Immature natural killer cell (primary cell): ENCODE measurements around the gene FOXK1. TPM values are rescaled to one million over a fixed set of nuclear protein-coding genes. Genes with fewer than 3 reads are reported as not detected.

ENCODE experiments used
- DNase-seq, 3 donors: peaks; one replicate each; pipeline ENCODE4 v3.0.0; 2022; ENCODE audit warnings: mixed read lengths in 1 of 3
- H3K27ac Mint-ChIP-seq, 6 donors: one replicate each; pipeline ENCODE4 v1.8.0; 2020; ENCODE audit warnings: mixed read lengths in 6 of 6, mild to moderate bottlenecking in 5 of 6, inconsistent platforms in 4 of 6, moderate library complexity in 3 of 6
- H3K27me3 Mint-ChIP-seq, 3 donors: one replicate each; pipeline ENCODE4 v1.8.0; 2020 to 2021; ENCODE audit warnings: low read depth in 3 of 3, mild to moderate bottlenecking in 3 of 3, mixed read lengths in 3 of 3, moderate library complexity in 3 of 3, inconsistent platforms in 1 of 3
- H3K36me3 Mint-ChIP-seq, 3 donors: one replicate each; pipeline ENCODE4 v1.8.0; 2020; ENCODE audit warnings: mixed read lengths in 3 of 3, inconsistent platforms in 2 of 3, mild to moderate bottlenecking in 2 of 3
- H3K4me1 Mint-ChIP-seq, 2 donors: one replicate each; pipeline ENCODE4 v1.8.0; 2020; ENCODE audit warnings: inconsistent platforms in 2 of 2, mild to moderate bottlenecking in 2 of 2, mixed read lengths in 2 of 2, moderate library complexity in 1 of 2
- H3K4me3 Mint-ChIP-seq, 5 donors: one replicate each; pipeline ENCODE4 v1.8.0; 2020; ENCODE audit warnings: mild to moderate bottlenecking in 5 of 5, mixed read lengths in 5 of 5, inconsistent platforms in 3 of 5, moderate library complexity in 3 of 5
- H3K9me3 Mint-ChIP-seq, 6 donors: one replicate each; pipeline ENCODE4 v1.8.0; 2020; ENCODE audit warnings: mild to moderate bottlenecking in 6 of 6, mixed read lengths in 6 of 6, inconsistent platforms in 4 of 6, moderate library complexity in 3 of 6
- polyA plus RNA-seq, 3 donors: library from polyadenylated mRNA; unstranded; fragments of 300-500 nt; fragmentation: Illumina TruSeq; gene quantifications; one replicate each; pipeline ENCODE4 v1.2.3, GENCODE V29; 2021

Gene FOXK1
- polyA plus RNA-seq, 3 donors from 2014 or later, result 1.1 to 3.4 (median 1.5) TPM

DNA sequence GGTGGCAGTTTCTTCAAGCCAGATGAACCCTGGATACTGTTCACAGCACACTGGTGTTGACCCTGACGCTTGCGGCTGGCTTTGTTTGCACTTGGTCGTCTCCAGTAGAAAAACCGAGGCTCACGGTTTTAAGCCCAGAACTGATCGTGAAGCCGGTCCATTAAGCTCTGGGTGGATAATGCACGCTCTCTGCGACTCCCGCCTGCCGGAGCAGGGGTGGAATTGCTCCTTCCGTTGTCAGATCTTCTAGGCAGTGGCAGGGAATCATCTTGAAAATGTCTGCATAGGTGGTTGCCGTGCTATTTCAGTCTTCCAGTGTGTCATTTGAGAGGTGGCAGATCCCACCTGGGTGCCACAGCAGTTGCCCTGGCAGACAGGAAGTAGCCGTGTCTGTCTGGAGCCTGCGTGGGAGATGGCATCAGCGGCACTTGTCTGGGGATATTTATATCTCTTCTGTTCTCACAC is 57.5 kb downstream of the FOXK1 start:
- no peak for DNase-seq
- H3K27me3 Mint-ChIP-seq, result peaks cover 0 to 7% (median 4%) of the 10 kb centered on the region in 3 donors
- H3K36me3 Mint-ChIP-seq, result peaks cover 3 to 9% (median 8%) of the 10 kb centered on the region in 3 donors
- H3K27ac Mint-ChIP-seq, result peak overlapping the region; percentile 62 to 86 (median 80)
- peaks cover 52 to 73% of the 10 kb centered on the region in 2 donors for H3K4me1 Mint-ChIP-seq
- H3K9me3 Mint-ChIP-seq, result no peaks in the 10 kb centered on the region
- H3K4me3 Mint-ChIP-seq, result peak overlapping the region in 4 of 5 donors; percentile 27 to 72 (median 40)

DNA sequence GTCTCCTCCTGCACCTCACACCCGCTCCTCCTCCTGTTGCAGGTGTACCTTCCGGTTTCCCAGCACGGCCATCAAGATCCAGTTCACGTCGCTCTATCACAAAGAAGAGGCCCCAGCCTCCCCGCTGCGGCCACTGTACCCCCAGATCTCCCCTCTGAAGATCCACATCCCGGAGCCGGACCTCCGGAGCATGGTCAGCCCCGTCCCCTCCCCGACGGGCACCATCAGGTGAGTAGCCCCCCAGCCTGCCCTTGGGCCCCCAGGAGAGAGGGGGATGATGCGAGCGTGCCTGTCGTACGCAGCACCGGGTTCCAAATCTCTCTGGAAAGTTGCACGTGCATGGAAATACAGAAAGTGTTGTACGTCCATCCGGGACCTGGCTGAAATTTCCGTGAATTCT is 58.7 kb downstream of the FOXK1 start:
- H3K36me3 Mint-ChIP-seq, result peaks cover 3 to 9% (median 8%) of the 10 kb centered on the region in 3 donors
- peak overlapping the region in 1 of 6 donors; percentile 13 for H3K27ac Mint-ChIP-seq
- H3K9me3 Mint-ChIP-seq, result no peaks in the 10 kb centered on the region
- peaks cover 55 to 74% of the 10 kb centered on the region in 2 donors for H3K4me1 Mint-ChIP-seq
- peak overlapping the region in 1 of 5 donors; percentile 7 for H3K4me3 Mint-ChIP-seq
- DNase-seq, result no peak
- H3K27me3 Mint-ChIP-seq, result peaks cover 4 to 13% (median 7%) of the 10 kb centered on the region in 3 donors

GRCh38 chr7:4742051-4742573 is 60.0 kb downstream of the FOXK1 start:
- Mint-ChIP-seq H3K27ac (peak overlapping the region in 3 of 6 donors; percentile 29 to 89 (median 88)), H3K4me1 (peaks cover 64 to 79% of the 10 kb centered on the region in 2 donors), H3K27me3 (peaks cover 4 to 17% (median 7%) of the 10 kb centered on the region in 3 donors), H3K36me3 (peaks cover 3 to 9% (median 8%) of the 10 kb centered on the region in 3 donors), H3K9me3 (no peaks in the 10 kb centered on the region), H3K4me3 (no peak overlapping the region)
- DNase-seq, result no peak

- Mint-ChIP-seq H3K4me1 (peaks cover 66 to 83% of the 10 kb centered on the region in 2 donors), H3K9me3 (no peaks in the 10 kb centered on the region), H3K27me3 (peaks cover 4 to 17% (median 7%) of the 10 kb centered on the region in 3 donors), H3K36me3 (peaks cover 3 to 9% (median 8%) of the 10 kb centered on the region in 3 donors), H3K4me3 (no peak overlapping the region), H3K27ac (peak overlapping the region; percentile 35 to 95 (median 84))
- no peak for DNase-seq
Observed at GRCh38 chr7:4742852-4743251, 60.8 kb downstream of the FOXK1 start.

GRCh38 chr7:4744391-4745264 is 62.5 kb downstream of the FOXK1 start:
- no peaks in the 10 kb centered on the region for H3K9me3 Mint-ChIP-seq
- DNase-seq, result peak; percentile 65 to 76 (median 66)
- H3K4me1 Mint-ChIP-seq, result peaks cover 63 to 82% of the 10 kb centered on the region in 2 donors
- peaks cover 7 to 11% (median 9%) of the 10 kb centered on the region in 3 donors for H3K36me3 Mint-ChIP-seq
- peaks cover 4 to 15% (median 7%) of the 10 kb centered on the region in 3 donors for H3K27me3 Mint-ChIP-seq
- H3K4me3 Mint-ChIP-seq, result peak overlapping the region; percentile 84 to 91 (median 89)
- peak overlapping the region; percentile 89 to 98 (median 92) for H3K27ac Mint-ChIP-seq

DNA sequence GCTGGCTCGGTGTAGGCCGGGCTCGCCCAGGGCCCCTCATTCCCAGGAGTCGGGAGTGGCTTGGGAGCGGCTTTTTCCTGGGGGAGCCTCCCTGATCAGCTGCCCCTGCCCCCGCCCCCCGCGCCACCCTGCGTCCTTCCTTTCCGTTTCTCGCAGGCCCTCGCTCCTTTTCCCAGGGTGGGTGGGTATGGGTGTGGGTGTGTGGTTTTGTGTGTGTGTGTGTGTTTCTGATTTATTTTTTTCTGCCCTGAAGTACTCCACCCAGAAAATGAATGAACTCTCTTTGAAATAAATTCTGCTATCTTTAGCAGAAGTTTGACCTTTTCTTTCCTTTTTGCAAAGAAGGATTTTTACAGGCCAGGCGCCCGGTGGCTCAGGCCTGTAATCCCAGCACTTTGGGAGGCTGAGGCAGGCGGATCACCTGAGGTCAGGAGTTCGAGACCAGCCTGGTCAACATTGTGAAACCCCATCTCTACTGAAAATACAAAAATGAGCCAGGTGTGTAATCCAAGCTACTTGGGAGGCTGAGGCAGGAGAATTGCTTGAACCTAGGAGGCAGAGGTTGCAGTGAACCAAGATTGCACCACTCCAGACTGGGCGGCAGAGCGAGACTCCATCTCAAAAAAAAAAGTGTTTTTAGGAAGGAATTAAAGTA is 63.3 kb downstream of the FOXK1 start:
- peaks cover 4 to 13% (median 7%) of the 10 kb centered on the region in 3 donors for H3K27me3 Mint-ChIP-seq
- no peak for DNase-seq
- H3K27ac Mint-ChIP-seq, result peak overlapping the region; percentile 87 to 98 (median 94)
- peaks cover 58 to 78% of the 10 kb centered on the region in 2 donors for H3K4me1 Mint-ChIP-seq
- no peaks in the 10 kb centered on the region for H3K9me3 Mint-ChIP-seq
- H3K36me3 Mint-ChIP-seq, result peaks cover 7 to 9% (median 8%) of the 10 kb centered on the region in 3 donors
- H3K4me3 Mint-ChIP-seq, result peak overlapping the region; percentile 84 to 91 (median 89)

- Mint-ChIP-seq H3K4me1 (peaks cover 58 to 74% of the 10 kb centered on the region in 2 donors), H3K36me3 (peaks cover 3 to 9% (median 8%) of the 10 kb centered on the region in 3 donors), H3K4me3 (peak overlapping the region; percentile 84 to 91 (median 89)), H3K27ac (peak overlapping the region; percentile 87 to 98 (median 94)), H3K9me3 (no peaks in the 10 kb centered on the region), H3K27me3 (peaks cover 4 to 13% (median 7%) of the 10 kb centered on the region in 3 donors)
- DNase-seq, result peak; percentile 37 to 46 (median 39)
Observed at GRCh38 chr7:4745971-4746919, 64.2 kb downstream of the FOXK1 start.

DNA sequence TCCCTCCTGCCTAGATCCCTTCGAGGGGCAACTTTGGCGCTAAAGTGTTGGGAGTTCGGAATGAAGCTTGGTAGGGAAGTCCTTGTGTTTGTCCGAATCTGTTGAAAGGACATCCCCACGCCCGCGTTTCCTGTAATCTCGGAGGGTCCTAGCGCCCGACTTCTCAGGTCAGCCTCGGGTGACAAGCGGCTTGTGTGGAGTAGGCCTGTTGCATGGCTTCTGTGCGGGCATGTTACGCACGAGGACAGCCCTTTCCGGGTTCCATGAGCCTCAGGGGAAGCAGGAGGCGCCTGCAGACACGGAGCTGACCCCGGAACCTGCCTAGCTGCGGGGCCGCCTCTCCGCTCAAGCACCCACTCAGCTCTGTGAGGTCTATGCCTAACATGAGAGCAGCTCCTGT is 64.9 kb downstream of the FOXK1 start:
- DNase-seq, result no peak
- peaks cover 4 to 13% (median 7%) of the 10 kb centered on the region in 3 donors for H3K27me3 Mint-ChIP-seq
- peak overlapping the region in 4 of 5 donors; percentile 24 to 89 (median 56) for H3K4me3 Mint-ChIP-seq
- peaks cover 3 to 4% (median 4%) of the 10 kb centered on the region in 3 donors for H3K36me3 Mint-ChIP-seq
- H3K9me3 Mint-ChIP-seq, result no peaks in the 10 kb centered on the region
- peaks cover 57 to 68% of the 10 kb centered on the region in 2 donors for H3K4me1 Mint-ChIP-seq
- H3K27ac Mint-ChIP-seq, result peak overlapping the region; percentile 65 to 98 (median 91)

GRCh38 chr7:4747746-4748145 is 65.7 kb downstream of the FOXK1 start:
- Mint-ChIP-seq H3K4me1 (peaks cover 57 to 65% of the 10 kb centered on the region in 2 donors), H3K27me3 (peaks cover 2 to 13% (median 7%) of the 10 kb centered on the region in 3 donors), H3K27ac (peak overlapping the region; percentile 50 to 95 (median 90)), H3K9me3 (no peaks in the 10 kb centered on the region), H3K36me3 (peaks cover 0 to 4% (median 3%) of the 10 kb centered on the region in 3 donors), H3K4me3 (peak overlapping the region; percentile 11 to 60 (median 37))
- DNase-seq, result no peak

DNA sequence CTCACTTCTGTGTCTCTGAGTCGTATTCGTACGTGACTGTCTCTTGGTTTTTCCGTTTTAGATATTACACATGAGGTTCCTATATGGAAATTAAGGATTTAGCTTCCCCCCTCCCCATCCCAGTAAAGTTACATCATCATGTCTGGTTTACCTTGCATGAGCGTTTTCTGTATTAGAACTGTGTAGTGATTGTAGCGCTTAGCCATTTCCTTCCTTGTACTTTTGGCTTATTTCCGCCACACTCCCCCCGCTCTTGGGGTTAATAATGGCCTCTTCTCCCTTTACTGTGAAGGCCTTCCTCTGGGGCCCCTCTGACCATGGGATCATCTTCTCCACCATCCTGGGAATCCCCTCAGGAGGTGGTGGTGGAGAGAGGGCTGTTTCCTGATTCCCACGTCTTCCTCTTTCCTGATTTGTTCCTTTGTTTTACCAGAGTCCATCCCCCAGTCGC is 66.2 kb downstream of the FOXK1 start:
- no peak for DNase-seq
- Mint-ChIP-seq H3K9me3 (no peaks in the 10 kb centered on the region), H3K27me3 (peaks cover 0 to 11% (median 7%) of the 10 kb centered on the region in 3 donors), H3K4me3 (peak overlapping the region; percentile 11 to 60 (median 37)), H3K4me1 (peaks cover 56 to 65% of the 10 kb centered on the region in 2 donors), H3K27ac (peak overlapping the region; percentile 39 to 95 (median 81)), H3K36me3 (peaks cover 0 to 4% (median 3%) of the 10 kb centered on the region in 3 donors)

- Mint-ChIP-seq H3K9me3 (no peaks in the 10 kb centered on the region), H3K27me3 (peaks cover 0 to 11% (median 7%) of the 10 kb centered on the region in 3 donors), H3K4me1 (peaks cover 51 to 60% of the 10 kb centered on the region in 2 donors), H3K36me3 (peaks cover 0 to 4% (median 3%) of the 10 kb centered on the region in 3 donors), H3K27ac (peak overlapping the region in 5 of 6 donors; percentile 39 to 95 (median 77)), H3K4me3 (peak overlapping the region in 1 of 5 donors; percentile 15)
- no peak for DNase-seq
Observed at GRCh38 chr7:4749363-4749762, 67.3 kb downstream of the FOXK1 start.

DNA sequence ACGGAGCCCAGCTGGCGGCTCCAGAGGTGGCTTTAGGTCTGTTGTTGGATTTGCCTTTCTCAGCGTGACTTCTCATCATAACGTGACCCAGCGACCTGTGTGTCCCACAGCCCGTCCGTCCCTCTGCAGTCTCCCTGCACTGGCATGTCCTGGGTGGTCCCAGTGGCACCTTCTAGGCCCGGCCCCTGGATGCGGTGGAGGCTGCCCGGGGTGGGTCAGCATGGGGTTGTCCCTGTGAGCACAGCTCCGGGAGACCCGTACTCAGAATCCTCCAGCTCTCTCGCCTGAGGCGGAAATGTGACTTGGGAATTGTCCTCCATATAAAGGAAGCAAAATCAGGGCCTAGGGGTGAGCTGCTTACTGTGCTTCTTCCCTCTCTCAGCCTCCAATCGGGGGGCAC is 67.7 kb downstream of the FOXK1 start:
- no peaks in the 10 kb centered on the region for H3K9me3 Mint-ChIP-seq
- H3K36me3 Mint-ChIP-seq, result peaks cover 0 to 4% (median 3%) of the 10 kb centered on the region in 3 donors
- H3K27me3 Mint-ChIP-seq, result peaks cover 0 to 11% (median 7%) of the 10 kb centered on the region in 3 donors
- H3K4me1 Mint-ChIP-seq, result peaks cover 48 to 56% of the 10 kb centered on the region in 2 donors
- no peak for DNase-seq
- H3K27ac Mint-ChIP-seq, result no peak overlapping the region
- no peak overlapping the region for H3K4me3 Mint-ChIP-seq
